GM19351 (cell line): Measurements from ENCODE around the gene ENTPD6.

ENCODE experiments used
- ATAC-seq: cut with Tn5 transposase; IDR thresholded peaks from one replicate; pipeline ENCODE4 v1.9.1; 2021; ENCODE audit warnings: mild to moderate bottlenecking, moderate library complexity; ENCODE audit not compliant: unreplicated experiment

The ENTPD6 gene

DNA sequence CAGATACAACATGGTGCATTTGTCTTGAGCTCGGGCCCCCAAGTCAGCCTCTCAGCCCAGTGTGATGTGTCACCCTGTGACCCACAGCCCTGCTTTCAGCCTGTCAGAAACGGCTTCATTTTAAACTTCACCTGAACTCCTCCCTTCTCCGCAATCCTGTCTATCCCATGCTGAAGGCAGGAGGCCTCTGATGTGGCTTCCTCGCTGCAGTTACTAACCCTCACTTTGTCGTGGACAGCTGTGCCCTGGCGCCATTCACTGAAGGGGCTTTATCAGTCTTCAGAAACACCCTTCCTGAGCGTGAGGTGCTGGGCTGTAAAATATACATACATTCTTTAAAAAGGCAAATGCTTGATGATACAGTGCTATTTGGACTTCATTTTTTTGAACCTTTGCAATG is 7.9 kb upstream of the ENTPD6 start:
- ATAC-seq = no peak

GRCh38 chr20:25188218-25188617 is 7.3 kb upstream of the ENTPD6 start:
- ATAC-seq = no peak

GRCh38 chr20:25191051-25191450 is 4.5 kb upstream of the ENTPD6 start:
- no peak for ATAC-seq

GRCh38 chr20:25191689-25192088 is 3.8 kb upstream of the ENTPD6 start:
- ATAC-seq = no peak

DNA sequence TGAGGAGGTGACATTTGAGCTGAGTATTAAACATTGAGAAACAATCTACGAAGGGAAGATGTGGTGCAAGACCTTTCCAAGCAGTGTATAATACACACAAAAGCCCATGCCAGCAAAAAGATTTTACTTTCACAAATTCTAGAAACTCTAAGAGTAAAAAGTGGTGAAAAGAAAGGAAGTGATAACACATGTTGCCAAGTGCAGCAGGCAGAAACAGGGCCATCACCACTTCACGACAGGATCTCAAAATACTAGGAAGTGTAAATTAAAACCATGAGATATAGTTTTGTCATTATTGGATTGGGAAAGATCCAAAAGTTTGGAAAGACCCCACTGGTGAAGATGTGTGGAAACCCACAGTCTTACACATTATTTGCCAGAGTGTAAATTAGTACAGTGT is 1.7 kb upstream of the ENTPD6 start:
- no peak for ATAC-seq

- no peak for ATAC-seq
These were observed 1.1 kb upstream of the ENTPD6 start for GRCh38 chr20:25194333-25194972.

DNA sequence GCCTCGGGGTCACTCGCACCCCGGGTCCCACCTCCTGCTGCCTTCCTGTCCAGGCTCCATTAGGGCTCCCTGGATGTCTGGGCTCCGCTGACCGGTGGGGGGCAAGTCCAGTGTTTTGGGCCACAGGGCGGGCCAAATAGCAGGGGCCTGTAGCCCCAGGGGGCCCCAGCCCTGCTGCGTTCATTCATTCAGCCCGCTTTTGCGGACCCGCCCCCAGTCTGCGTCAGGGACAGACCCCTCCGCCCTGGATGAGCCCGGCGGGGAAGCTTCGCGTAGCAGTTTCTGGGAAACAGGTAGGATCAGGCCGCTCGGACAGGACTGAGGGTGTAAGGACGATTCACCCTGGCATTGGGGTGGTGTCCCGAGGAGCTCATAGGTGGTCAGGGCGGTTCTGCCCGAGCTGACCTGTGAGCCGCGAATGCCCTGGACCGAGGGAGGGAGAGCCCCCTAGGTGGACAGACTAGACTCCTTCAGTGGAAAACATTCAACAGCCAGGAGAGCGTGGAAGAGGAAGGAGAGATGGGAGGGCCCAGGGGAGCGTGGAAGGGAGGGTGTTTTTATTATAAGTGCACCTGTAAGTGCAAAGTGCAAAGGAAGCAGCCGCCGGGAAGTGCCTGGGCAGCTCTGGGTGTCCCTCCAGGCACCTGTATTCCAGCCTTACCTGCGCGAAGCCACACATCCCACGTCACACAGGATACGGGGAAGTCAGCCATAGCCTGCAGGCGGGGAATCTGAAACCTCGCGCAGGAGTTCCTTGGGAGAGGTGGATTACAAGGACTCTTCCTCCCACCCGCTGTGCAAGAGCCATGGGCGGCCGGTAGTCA is 662 bp downstream of the ENTPD6 start:
- peak; percentile 17 for ATAC-seq

- ATAC-seq = no peak
These were observed 1.2 kb downstream of the ENTPD6 start for GRCh38 chr20:25196786-25197120.

GRCh38 chr20:25197183-25197869 is 1.8 kb downstream of the ENTPD6 start:
- no peak for ATAC-seq

DNA sequence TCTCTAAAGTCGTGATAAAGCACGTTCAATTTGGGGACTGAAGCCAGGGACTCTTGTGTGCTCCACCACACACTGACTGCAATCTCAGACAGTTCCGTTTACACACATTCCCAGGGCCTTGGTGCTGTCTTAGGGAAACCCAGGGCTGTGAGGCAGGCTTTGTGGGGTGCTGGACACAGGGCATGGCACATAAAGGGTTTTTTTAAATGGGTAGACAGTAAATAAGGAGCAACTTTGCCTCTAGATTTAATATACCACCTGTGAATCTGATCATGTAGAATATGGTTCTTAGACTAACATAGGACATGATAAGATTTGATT is 2.3 kb downstream of the ENTPD6 start:
- no peak for ATAC-seq

DNA sequence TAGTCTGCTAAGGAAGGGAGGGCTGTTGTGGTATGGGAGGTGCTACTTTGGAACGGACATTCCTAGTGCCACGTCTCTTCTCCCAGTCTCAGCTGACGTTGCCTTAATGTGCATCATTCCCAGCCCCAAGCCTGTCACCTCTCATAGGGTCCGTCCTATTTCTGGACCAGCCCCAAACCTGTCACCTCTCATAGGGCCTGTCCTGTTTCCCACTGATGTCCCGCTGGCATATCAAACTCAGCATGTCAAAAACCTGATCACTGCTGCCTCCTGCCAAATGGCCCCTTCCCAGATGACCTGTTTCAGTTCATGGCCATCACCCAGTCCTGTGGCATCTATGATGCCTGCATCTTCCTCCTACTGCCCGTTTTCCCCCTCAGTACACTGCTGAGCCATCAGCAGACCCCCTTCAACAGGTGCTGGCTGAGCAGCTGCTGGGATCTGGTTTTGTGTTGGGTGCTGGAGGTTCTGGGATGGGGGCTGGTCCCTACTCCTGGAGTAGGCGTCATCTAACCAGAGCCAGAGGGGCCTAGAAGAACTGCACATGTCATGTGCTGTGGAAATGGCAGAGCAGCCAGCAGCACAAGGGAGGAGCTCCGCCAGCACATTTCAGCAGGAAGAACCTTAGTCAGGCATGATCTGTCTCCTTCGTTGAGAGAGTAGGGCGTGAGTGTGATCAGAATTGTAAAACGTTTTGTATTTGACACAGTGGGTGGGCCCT is 3.3 kb downstream of the ENTPD6 start:
- no peak for ATAC-seq

GRCh38 chr20:25199473-25200260 is 4.2 kb downstream of the ENTPD6 start:
- ATAC-seq = no peak

- ATAC-seq = no peak
These were observed 7.6 kb downstream of the ENTPD6 start for GRCh38 chr20:25203089-25203488.

DNA sequence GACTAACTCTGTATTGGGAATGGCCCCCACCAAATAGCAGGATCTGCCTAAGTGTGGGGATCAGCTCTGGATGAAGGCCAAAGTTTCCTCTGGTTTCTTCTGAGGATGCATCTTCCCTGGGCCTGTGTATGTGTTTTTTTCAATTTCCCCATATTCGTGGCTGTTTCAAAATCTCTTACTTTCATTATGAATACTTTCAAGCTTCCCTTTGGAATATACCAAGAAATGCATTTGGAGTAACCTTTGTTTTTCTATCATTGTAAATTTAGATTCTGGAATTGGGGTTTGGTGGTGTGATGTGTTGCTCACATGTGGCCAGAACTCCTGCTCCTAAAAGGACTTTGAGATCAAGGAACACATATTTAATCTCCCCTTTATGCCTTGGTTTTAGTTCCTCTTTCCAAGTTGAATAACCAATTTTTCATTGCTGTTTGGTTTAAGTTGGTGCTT is 8.4 kb downstream of the ENTPD6 start:
- no peak for ATAC-seq

DNA sequence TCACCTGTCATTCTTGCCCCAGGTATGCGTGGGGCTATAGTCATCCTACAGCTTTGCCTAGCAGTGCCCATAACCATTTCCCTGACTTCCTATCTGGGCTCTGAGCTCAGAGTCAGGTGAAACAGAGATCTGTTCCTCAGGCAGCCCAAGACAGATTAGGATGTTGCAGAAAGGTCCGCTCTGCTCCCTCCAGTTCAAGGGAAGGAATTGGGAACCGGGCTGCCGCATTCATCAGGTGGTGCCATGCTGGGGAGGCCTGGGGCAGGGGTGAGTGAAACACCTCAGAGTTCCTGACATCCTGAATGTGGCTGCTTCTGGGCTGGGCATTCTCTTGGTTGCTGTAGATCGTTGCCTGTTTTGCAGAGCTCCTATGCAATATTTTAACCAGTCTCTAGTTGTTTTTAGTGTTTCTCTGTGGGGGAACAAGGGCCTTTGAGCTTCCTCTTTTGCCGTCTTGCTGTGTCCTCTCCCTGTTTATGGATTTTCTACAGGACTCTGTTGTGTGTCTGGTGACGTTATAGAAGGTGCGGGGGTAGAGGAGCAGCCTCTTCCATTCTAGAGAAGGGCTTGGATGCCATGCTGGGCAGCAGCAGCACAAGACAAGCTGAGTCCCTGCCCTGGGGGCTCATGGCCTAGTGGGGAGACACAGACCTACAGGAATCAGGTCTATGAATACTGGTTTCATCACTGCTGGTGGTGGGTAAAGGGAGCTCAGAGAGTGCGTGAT is 9.2 kb downstream of the ENTPD6 start:
- no peak for ATAC-seq

GRCh38 chr20:25205277-25206062 is 10.0 kb downstream of the ENTPD6 start:
- no peak for ATAC-seq

DNA sequence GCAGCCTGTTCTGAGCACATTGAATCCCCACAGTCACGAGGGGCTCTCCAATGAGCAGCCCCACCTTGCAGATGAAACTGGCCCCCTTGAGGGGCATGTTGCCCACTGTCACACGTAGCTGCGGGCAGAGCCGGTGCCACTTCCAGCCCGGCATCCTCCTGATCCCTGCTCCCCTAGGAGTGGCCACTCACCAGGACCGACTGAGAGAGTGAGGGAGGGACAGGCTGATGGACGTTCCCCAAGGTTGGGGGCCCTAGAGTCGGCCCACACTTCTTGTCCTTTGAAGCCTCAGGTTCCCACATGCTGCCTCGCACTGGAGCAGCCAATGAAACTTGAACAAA is 10.5 kb downstream of the ENTPD6 start:
- ATAC-seq = no peak

- ATAC-seq = no peak
These were observed 11.0 kb downstream of the ENTPD6 start for GRCh38 chr20:25206548-25206947.

DNA sequence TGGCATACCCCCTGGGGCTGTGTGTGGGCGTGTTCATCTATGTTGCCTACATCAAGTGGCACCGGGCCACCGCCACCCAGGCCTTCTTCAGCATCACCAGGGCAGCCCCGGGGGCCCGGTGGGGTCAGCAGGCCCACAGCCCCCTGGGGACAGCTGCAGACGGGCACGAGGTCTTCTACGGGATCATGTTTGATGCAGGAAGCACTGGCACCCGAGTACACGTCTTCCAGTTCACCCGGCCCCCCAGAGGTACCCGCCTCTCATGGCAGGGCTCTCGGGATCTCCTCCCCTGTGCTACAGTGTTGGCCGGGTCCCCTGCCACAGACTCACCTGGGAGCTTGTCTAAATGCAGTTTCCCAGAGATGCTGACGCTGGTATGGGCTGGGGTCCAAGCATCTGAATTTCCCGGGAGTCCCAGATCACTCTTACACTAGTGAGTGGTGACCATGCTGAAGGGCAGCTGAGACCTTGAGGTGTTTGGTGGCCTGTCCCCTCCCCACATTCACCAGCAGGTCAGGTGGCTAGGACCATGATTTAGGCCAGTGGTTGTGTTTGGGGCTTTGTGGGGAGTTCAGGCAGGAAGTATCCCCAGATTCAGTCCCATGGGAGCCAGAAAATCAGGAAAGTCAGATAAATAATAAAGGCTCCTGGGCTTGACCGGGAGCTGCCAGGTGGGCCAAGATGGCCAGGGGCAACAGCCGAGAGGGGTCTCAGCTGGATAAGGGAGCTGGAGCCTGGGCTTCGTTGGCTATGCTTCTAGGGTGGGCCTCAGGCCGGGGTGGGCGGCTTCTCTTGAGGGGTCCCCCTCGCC is 11.8 kb downstream of the ENTPD6 start:
- no peak for ATAC-seq
